ENCODE results near the gene ITK. TPM values are rescaled to one million over a fixed set of nuclear protein-coding genes. Genes with fewer than 3 reads are reported as not detected.

Gene ITK
- total RNA-seq, 4 donors from 2014 or later: 0.78 to 5.2 (median 2.1) TPM

DNA sequence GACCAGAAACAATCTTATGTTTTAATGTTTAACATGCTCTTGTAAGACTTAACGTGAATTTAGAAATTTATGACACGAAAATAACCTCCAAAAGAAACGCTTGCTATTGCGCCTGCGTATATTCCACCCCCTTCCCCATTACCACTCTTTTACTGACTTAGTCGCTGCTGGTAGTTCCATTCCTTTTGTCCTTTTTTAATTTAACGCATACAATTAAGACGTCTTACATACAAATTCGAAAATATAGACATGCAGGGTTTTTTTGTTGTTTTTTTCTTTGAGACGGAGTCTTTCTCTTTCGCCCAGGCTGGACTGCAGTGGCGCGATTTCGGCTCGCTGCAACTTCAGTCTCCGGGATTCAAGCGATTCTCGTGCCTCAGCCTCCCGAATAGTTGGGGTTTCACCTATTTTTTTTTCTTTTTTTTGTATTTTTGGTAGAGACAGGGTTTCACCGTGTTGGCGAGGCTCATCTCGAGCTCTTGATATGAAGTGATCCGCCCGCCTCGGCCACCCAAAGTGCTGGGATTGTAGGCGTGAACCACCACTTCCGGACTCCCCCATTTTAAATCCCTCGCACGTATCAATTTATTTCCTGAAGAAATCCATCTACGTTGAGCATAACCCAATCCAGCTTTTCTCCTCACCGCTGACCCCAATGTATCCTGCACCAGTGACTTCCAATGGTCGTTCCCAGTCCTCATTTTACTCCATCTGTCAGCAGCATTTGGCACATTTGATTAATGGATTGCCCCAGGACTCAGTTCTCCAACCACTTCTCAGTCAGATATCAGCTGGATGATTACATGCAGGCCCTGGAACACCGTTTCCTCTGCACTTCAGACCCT lies 37.3 kb upstream of the ITK start:
- intact Hi-C loops (cut with DNase I; ENCODE audit: low total_unique reads): no loop called here
- peak; percentile 50 to 89 for DNase-seq (ENCODE audit: low spot score in 2 of 2)
- WGBS, 2 donors: 5 to 8% methylated on average over 33 of the region's 33 CpGs
- TF ChIP-seq POLR2A (IDR thresholded peaks at IDR 0.05): no peak
- TF ChIP-seq, protein P1, sequence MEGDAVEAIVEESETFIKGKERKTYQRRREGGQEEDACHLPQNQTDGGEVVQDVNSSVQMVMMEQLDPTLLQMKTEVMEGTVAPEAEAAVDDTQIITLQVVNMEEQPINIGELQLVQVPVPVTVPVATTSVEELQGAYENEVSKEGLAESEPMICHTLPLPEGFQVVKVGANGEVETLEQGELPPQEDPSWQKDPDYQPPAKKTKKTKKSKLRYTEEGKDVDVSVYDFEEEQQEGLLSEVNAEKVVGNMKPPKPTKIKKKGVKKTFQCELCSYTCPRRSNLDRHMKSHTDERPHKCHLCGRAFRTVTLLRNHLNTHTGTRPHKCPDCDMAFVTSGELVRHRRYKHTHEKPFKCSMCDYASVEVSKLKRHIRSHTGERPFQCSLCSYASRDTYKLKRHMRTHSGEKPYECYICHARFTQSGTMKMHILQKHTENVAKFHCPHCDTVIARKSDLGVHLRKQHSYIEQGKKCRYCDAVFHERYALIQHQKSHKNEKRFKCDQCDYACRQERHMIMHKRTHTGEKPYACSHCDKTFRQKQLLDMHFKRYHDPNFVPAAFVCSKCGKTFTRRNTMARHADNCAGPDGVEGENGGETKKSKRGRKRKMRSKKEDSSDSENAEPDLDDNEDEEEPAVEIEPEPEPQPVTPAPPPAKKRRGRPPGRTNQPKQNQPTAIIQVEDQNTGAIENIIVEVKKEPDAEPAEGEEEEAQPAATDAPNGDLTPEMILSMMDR (IDR thresholded peaks at IDR 0.05): no peak
- H3K4me3 ChIP-seq (ENCODE audit: low read depth, poor library complexity, severe bottlenecking): peak overlapping the region; percentile 28

DNA sequence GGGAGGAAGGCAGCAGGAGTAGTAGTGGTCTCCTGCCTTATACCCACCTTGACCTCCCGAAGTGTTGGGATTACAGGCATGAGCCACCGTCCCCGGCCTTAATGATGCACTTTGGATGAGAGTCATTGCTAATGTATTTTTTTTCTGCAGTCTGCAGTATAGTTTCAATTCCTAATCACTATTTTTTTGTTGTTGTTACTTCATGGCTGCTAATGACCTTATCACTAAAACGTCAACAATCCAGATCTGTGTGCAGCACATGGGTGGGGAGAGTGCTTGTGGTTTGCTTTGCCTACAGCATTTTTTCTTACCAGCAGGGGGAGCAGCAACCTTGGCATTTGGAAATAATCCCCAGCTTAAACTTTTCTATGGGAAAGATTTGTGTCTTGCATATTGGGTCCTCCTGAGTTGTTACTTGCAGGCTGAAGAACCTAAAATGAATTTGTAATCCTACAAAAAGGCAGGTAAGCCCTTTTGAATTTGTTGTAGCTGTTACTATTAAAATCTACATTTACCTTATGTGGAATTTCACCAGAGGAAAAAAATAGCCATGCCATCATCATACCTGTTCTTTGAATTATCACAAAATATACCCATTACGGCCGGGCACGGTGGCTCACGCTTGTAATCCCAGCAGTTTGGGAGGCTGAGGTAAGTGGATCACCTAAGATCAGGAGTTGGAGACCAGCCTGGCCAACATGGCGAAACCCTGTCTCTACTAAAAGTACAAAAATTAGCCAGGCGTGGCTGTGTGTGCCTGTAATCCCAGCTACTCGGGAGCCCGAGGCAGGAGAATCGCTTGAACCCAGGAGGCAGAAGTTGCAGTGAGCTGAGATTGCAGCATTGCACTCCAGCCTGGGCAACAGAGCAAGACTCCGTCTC lies 31.7 kb upstream of the ITK start:
- intact Hi-C loops (cut with DNase I; ENCODE audit: low total_unique reads): no loop called here
- no peak overlapping the region for H3K4me3 ChIP-seq (ENCODE audit: low read depth, poor library complexity, severe bottlenecking)
- WGBS, 2 donors: 74 to 76% methylated on average over 14 of the region's 14 CpGs
- TF ChIP-seq, protein P1 (IDR thresholded peaks at IDR 0.05): peak in 1 of 3 donors; percentile 37
- no peak for TF ChIP-seq POLR2A (IDR thresholded peaks at IDR 0.05)
- peak; percentile 55 to 89 for DNase-seq (ENCODE audit: low spot score in 2 of 2)

DNA sequence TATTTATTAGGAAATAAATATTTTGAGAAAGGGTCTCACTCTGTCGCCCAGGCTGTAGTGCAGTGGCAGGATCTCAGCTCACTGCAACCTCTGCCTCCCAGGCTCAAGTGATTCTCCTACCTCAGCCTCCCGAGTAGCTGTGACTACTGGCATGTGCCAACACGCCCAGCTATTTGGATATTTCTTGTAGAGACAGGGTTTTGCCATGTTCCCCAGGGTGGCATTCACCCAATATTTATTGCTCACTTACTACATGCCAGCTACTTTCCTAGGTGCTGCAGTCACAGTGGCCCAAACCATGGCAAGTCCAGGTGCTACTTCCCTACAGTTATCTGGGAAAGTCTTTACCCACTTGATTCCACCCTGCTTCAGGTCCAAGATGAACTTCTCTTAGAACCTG lies 29.6 kb upstream of the ITK start:
- intact Hi-C loops (cut with DNase I; ENCODE audit: low total_unique reads): no loop called here
- 71 to 73% methylated on average over 3 of the region's 3 CpGs for WGBS, 2 donors
- H3K4me3 ChIP-seq (ENCODE audit: low read depth, poor library complexity, severe bottlenecking): no peak overlapping the region
- peak in 1 of 2 donors; percentile 62 for DNase-seq (ENCODE audit: low spot score in 2 of 2)
- TF ChIP-seq POLR2A (IDR thresholded peaks at IDR 0.05): no peak
- TF ChIP-seq, protein P1 (IDR thresholded peaks at IDR 0.05): no peak

DNA sequence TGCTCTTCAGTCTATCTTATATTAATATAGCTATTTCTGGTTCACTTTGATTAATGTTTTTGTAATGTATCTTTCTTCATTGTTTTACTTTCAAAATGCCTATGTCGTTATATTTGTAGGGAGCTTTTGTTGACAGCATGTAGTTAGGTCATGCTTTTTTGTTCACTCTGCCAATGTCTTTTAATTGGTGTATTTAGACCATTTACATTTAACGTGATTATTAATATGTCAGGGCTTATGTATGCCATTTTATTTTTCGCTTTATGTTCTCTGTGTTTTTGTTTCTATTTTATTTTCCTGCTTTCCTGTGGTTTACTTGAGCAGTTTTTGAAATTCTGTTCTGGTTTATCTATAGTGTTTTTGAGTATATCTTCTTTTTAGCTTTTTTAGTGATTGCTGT lies 25.3 kb upstream of the ITK start:
- intact Hi-C loops (cut with DNase I; ENCODE audit: low total_unique reads): no loop called here
- H3K4me3 ChIP-seq (ENCODE audit: low read depth, poor library complexity, severe bottlenecking): no peak overlapping the region
- TF ChIP-seq, protein P1 (IDR thresholded peaks at IDR 0.05): no peak
- no peak for TF ChIP-seq POLR2A (IDR thresholded peaks at IDR 0.05)
- DNase-seq (ENCODE audit: low spot score in 2 of 2): no peak
- 84 to 88% methylated on average over 3 of the region's 3 CpGs for WGBS, 2 donors

DNA sequence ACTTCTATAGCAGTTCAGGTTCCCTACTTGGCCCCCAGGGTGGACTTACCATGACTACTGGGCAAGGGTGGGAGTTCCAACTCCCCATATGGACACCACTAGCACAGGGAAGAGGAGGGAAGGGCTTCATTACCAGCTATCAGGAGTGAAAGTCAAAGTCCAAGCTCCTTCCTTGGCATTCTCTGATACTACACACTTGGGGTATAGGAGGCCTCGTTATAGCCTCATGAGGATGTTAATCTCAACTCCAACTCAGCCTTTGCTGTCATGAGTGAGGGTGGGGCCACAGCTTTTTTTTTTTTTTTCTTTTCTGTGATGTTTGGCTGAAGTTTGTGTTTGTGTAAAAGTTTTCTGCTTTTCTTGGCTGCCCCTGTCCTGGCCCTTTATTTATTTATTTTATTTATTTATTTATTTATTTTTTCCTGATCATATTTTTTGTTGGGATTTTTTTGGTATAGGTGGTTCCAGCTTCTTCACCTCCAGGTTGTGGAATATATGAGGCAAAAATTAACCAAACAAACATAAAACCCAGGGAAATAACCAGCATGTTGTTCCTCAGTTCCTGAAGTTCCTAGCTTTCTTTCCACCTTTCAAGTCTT lies 23.2 kb upstream of the ITK start:
- TF ChIP-seq, protein P1 (IDR thresholded peaks at IDR 0.05): no peak
- TF ChIP-seq POLR2A (IDR thresholded peaks at IDR 0.05): no peak
- 95 to 96% methylated on average over 1 of the region's 1 CpG for WGBS, 2 donors
- no peak overlapping the region for H3K4me3 ChIP-seq (ENCODE audit: low read depth, poor library complexity, severe bottlenecking)
- intact Hi-C loops (cut with DNase I; ENCODE audit: low total_unique reads): no loop called here
- no peak for DNase-seq (ENCODE audit: low spot score in 2 of 2)
